Sigmoid colon (tissue), 7 donors: ENCODE measurements around the gene PPIA. TPM values are rescaled to one million over a fixed set of nuclear protein-coding genes. Genes with fewer than 3 reads are reported as not detected.
"Not testable (repeated sequence)": the region's sequence is repeated elsewhere in the genome, so short reads cannot be mapped to it uniquely, and the experiment has no call there.

Source experiments
- DNase-seq: peaks from one replicate; pipeline ENCODE4 v3.0.0-alpha.2; 2019
- H3K27ac ChIP-seq, 4 donors: fragments of 200-600 bp; sonication (generic); one replicate each; pipeline ENCODE4 v1.5.1; 2016 to 2019; ENCODE audit warnings: mild to moderate bottlenecking in 1 of 4
- H3K27me3 ChIP-seq, 3 donors: fragments of 200-600 bp; sonication (generic); one replicate each; pipeline ENCODE4 v1.5.1; 2019; ENCODE audit warnings: mild to moderate bottlenecking in 1 of 3
- H3K36me3 ChIP-seq, 4 donors: fragments of 200-600 bp; sonication (generic); one replicate each; pipeline ENCODE4 v1.5.1; 2016 to 2019
- H3K4me1 ChIP-seq, 4 donors: fragments of 200-600 bp; sonication (generic); one replicate each; pipeline ENCODE4 v1.5.1; 2017 to 2019
- H3K4me3 ChIP-seq, 4 donors: fragments of 200-600 bp; sonication (generic); one replicate each; pipeline ENCODE4 v1.5.1; 2017 to 2019; ENCODE audit warnings: mild to moderate bottlenecking in 2 of 4, moderate library complexity in 1 of 4
- H3K9me3 ChIP-seq, 4 donors: fragments of 200-600 bp in 3 of 4; sonication (generic) in 3 of 4; one replicate each; pipeline versions ENCODE4 v1.5.1 to v1.6.1; 2013 to 2019
- EP300 ChIP-seq, 4 donors: sonication (generic); formaldehyde crosslinking; IDR thresholded peaks; one replicate each; pipeline ENCODE4 v1.6.1; 2017; ENCODE audit warnings: antibody characterized with exemption in 4 of 4
- POLR2A ChIP-seq, 2 donors: fragments of 450-650 bp; IDR thresholded peaks; one replicate each; pipeline ENCODE4 v1.6.1; 2016; ENCODE audit warnings: antibody characterized with exemption in 2 of 2, mild to moderate bottlenecking in 2 of 2, moderate library complexity in 2 of 2
- POLR2AphosphoS5 ChIP-seq, 4 donors: sonication (generic); formaldehyde crosslinking; IDR thresholded peaks; one replicate each; pipeline ENCODE4 v1.6.1; 2017; ENCODE audit warnings: antibody characterized with exemption in 4 of 4
- WGBS, 2 donors: extraction: QIAGEN DNeasy Blood & Tissue Kit; methylation state at CpG; one replicate each; pipeline ENCODE4 v1.1.7; 2013; 5-methylcytosine and 5-hydroxymethylcytosine counted together
- intact Hi-C: fragments of 100-400 bp; cut with DNase I; formaldehyde crosslinking; loops from one replicate; pipeline ENCODE4 v1.15.1; 2023
- polyA plus RNA-seq, 3 donors: library from polyadenylated mRNA; stranded (reverse); fragments of 200-250 nt; gene quantifications; one replicate each; pipeline ENCODE4 v1.2.3, GENCODE V29; 2013
- total RNA-seq, 4 donors: library from RNA; depleted of rRNA; stranded (reverse); fragments of >200 nt; gene quantifications; one replicate each; pipeline ENCODE4 v1.1.0, GENCODE V29; 2016
- TF ChIP-seq, protein P1 (sequence below), 4 experiments: fragments of 450-650 bp in 3 of 4; fragments of 200-600 bp in 1 of 4; IDR thresholded peaks; one replicate each; pipeline ENCODE4 v1.5.1; 2016 to 2019; ENCODE audit warnings: antibody characterized with exemption in 4 of 4, mild to moderate bottlenecking in 3 of 4, moderate library complexity in 2 of 4
- donor health status: healthy with polysubstance abuse.
- donor health status: Bipolar disorder and iron deficiency.
- donor health status: healthy.

Gene PPIA
- total and polyA plus RNA-seq, 7 donors: 1,033 to 3,915 (median 1,396) TPM

- Histone ChIP-seq H3K9me3 (no peaks in the 10 kb centered on the region), H3K4me3 (peak overlapping the region in 3 of 4 donors; percentile 76 to 96 (median 94))
These were observed 2.3 kb downstream of the PPIA start for GRCh38 chr7:44798649-44799305.

DNA sequence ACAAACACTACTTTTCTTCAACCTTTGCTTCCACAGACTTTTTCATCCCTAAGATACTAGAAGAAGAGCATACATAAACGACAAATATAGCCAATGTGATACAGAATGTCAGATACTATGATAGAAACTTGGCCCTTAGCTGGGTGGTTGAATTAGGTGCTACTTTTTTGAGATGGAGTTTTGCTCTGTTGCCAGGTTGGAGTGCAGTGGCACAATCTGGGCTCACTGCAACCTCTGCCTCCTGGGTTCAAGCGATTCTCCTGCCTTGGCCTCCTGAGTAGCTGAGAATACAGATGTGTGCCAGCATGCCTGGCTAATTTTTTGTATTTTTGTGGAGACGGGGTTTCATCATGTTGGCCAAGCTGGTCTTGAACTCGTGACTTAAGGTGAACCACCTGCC lies 3.5 kb downstream of the PPIA start:
- Histone ChIP-seq H3K27ac (no peak overlapping the region), H3K27me3 (no peaks in the 10 kb centered on the region), H3K9me3 (no peaks in the 10 kb centered on the region), H3K4me3 (no peak overlapping the region), H3K36me3 (peaks cover 35 to 61% (median 46%) of the 10 kb centered on the region in 4 donors), H3K4me1 (peaks cover 0 to 35% (median 26%) of the 10 kb centered on the region in 4 donors)
- no peak for TF ChIP-seq EP300 (IDR thresholded peaks at IDR 0.05)
- TF ChIP-seq, protein P1, sequence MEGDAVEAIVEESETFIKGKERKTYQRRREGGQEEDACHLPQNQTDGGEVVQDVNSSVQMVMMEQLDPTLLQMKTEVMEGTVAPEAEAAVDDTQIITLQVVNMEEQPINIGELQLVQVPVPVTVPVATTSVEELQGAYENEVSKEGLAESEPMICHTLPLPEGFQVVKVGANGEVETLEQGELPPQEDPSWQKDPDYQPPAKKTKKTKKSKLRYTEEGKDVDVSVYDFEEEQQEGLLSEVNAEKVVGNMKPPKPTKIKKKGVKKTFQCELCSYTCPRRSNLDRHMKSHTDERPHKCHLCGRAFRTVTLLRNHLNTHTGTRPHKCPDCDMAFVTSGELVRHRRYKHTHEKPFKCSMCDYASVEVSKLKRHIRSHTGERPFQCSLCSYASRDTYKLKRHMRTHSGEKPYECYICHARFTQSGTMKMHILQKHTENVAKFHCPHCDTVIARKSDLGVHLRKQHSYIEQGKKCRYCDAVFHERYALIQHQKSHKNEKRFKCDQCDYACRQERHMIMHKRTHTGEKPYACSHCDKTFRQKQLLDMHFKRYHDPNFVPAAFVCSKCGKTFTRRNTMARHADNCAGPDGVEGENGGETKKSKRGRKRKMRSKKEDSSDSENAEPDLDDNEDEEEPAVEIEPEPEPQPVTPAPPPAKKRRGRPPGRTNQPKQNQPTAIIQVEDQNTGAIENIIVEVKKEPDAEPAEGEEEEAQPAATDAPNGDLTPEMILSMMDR (IDR thresholded peaks at IDR 0.05): no peak
- no peak for TF ChIP-seq POLR2A (IDR thresholded peaks at IDR 0.05)
- TF ChIP-seq POLR2AphosphoS5 (IDR thresholded peaks at IDR 0.05): no peak
- intact Hi-C loops: loop anchor here (5.0 kb wide), 1 partner anchor 218 kb away; the partner anchor contains the start of gene TMED4
- 71 to 81% methylated on average over 4 of the region's 4 CpGs for WGBS, 2 donors
- no peak for DNase-seq

More at GRCh38 chr7:44798649-44799305, 2.3 kb downstream of the PPIA start:
- TF ChIP-seq, protein P1 (IDR thresholded peaks at IDR 0.05): no peak
- no peak for TF ChIP-seq EP300 (IDR thresholded peaks at IDR 0.05)
- no peak for TF ChIP-seq POLR2A (IDR thresholded peaks at IDR 0.05)
- TF ChIP-seq POLR2AphosphoS5 (IDR thresholded peaks at IDR 0.05): no peak
- H3K36me3 ChIP-seq: peaks cover 32 to 49% (median 41%) of the 10 kb centered on the region in 4 donors
- DNase-seq: no peak
- WGBS, 2 donors: 3 to 16% methylated on average over 2 of the region's 2 CpGs
- peak overlapping the region; percentile 99 to 100 (median 100) for H3K27ac ChIP-seq
- intact Hi-C loops: loop anchor here (5.0 kb wide), 1 partner anchor 216 kb away; the partner anchor contains the start of gene TMED4
- no peaks in the 10 kb centered on the region for H3K27me3 ChIP-seq
- peaks cover 0 to 35% (median 26%) of the 10 kb centered on the region in 4 donors for H3K4me1 ChIP-seq

GRCh38 chr7:44801890-44802289 lies 5.4 kb downstream of the PPIA start:
- H3K4me1 ChIP-seq: peaks cover 0 to 27% (median 23%) of the 10 kb centered on the region in 4 donors
- H3K36me3 ChIP-seq: peaks cover 35 to 66% (median 48%) of the 10 kb centered on the region in 4 donors
- TF ChIP-seq, protein P1 (IDR thresholded peaks at IDR 0.05): no peak
- TF ChIP-seq POLR2AphosphoS5 (IDR thresholded peaks at IDR 0.05): no peak
- TF ChIP-seq EP300 (IDR thresholded peaks at IDR 0.05): no peak
- TF ChIP-seq POLR2A (IDR thresholded peaks at IDR 0.05): no peak

DNA sequence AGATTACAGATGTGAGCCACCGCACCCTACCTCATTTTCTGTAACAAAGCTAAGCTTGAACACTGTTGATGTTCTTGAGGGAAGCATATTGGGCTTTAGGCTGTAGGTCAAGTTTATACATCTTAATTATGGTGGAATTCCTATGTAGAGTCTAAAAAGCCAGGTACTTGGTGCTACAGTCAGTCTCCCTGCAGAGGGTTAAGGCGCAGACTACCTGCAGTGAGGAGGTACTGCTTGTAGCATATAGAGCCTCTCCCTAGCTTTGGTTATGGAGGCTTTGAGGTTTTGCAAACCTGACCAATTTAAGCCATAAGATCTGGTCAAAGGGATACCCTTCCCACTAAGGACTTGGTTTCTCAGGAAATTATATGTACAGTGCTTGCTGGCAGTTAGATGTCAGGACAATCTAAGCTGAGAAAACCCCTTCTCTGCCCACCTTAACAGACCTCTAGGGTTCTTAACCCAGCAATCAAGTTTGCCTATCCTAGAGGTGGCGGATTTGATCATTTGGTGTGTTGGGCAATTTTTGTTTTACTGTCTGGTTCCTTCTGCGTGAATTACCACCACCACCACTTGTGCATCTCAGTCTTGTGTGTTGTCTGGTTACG lies 6.0 kb downstream of the PPIA start:
- WGBS, 2 donors: 93 to 95% methylated on average over 5 of the region's 5 CpGs
- Histone ChIP-seq H3K9me3 (no peaks in the 10 kb centered on the region), H3K36me3 (peaks cover 35 to 66% (median 48%) of the 10 kb centered on the region in 4 donors), H3K27ac (no peak overlapping the region), H3K4me1 (peaks cover 0 to 26% (median 22%) of the 10 kb centered on the region in 4 donors), H3K4me3 (no peak overlapping the region), H3K27me3 (no peaks in the 10 kb centered on the region)
- DNase-seq: no peak
- intact Hi-C loops: no loop called here
- TF ChIP-seq POLR2AphosphoS5 (IDR thresholded peaks at IDR 0.05) (no peak), EP300 (IDR thresholded peaks at IDR 0.05) (no peak), POLR2A (IDR thresholded peaks at IDR 0.05) (no peak)
- TF ChIP-seq, protein P1 (IDR thresholded peaks at IDR 0.05): no peak

More at GRCh38 chr7:44801890-44802289, 5.4 kb downstream of the PPIA start:
- Histone ChIP-seq H3K4me3 (no peak overlapping the region), H3K9me3 (no peaks in the 10 kb centered on the region), H3K27me3 (no peaks in the 10 kb centered on the region), H3K27ac (no peak overlapping the region)
- DNase-seq: no peak
- intact Hi-C loops: no loop called here
- 90 to 91% methylated on average over 5 of the region's 5 CpGs for WGBS, 2 donors

- H3K27me3 ChIP-seq, intact Hi-C loops, DNase-seq, H3K9me3 ChIP-seq, H3K4me3 ChIP-seq, H3K27ac ChIP-seq: not testable (repeated sequence)
- H3K4me1 ChIP-seq: peaks cover 0 to 12% (median 8%) of the 10 kb centered on the region in 4 donors
- H3K36me3 ChIP-seq: peaks cover 35 to 63% (median 48%) of the 10 kb centered on the region in 4 donors
- WGBS, 2 donors: 92 to 93% methylated on average over 10 of the region's 10 CpGs
These were observed 7.5 kb downstream of the PPIA start for GRCh38 chr7:44803828-44804519.
